ENCODE measurements around the gene RUFY2. TPM values are rescaled to one million over a fixed set of nuclear protein-coding genes. Genes with fewer than 3 reads are reported as not detected.
"Not testable (repeated sequence)": the region's sequence is repeated elsewhere in the genome, so short reads cannot be mapped to it uniquely, and the experiment has no call there.

The RUFY2 gene
- total RNA-seq, 1 experiment from 2014 or later: 30.5 TPM

DNA sequence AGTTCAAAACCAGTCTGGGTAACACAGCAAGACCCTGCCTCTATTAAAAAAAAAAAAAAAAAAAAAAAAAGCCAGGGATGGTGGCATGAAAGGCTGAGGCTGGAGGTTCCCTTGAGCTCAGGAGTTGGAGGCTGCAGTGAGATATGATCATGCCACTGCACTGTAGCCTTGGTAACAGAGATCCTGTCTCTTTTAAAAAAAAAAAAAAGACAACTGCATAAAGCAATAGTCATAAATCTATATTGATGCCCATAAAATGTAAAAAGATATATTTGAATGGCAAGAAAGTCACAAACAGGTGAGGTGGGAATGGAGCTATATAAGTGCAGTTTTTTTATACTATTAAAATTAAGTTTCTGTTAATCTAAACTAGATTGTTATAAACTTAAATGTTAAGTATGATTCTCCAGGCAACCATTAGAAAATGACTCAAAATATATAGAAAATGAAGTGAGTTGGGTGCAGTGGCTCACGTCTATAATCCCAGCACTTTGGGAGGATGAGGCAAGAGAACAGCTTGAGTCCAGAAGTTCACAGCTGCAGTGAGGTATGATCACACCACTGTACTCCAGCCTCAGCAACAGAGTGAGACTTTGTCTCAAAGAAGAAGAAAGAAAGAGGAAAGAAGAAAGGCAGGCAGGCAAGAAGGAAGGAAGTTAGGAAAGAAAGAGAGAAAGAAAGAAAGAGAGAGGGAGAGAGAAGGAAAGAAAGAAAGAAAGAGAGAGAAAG, 88.6 kb downstream of the RUFY2 start:
- Histone ChIP-seq H4K20me1 (ENCODE audit: insufficient read depth) (no peaks in the 10 kb centered on the region), H2AFZ (no peak overlapping the region), H3K27ac (no peak overlapping the region), H3K4me1 (replicated peaks; ENCODE audit: insufficient read depth) (0 out of 2 replicates have a peak, but pooled peaks cover 5% of the 10 kb centered on the region), H3K4me2 (no peak overlapping the region), H3K79me2 (ENCODE audit: low read depth) (no peaks in the 10 kb centered on the region), H3K36me3 (ENCODE audit: low read depth) (no peaks in the 10 kb centered on the region), H3K9me3 (ENCODE audit: insufficient read depth, low read depth) (0 out of 2 replicates have a peak, but pooled peaks cover 16% of the 10 kb centered on the region), H3K27me3 (ENCODE audit: insufficient read depth, low read depth) (no peaks in the 10 kb centered on the region), H3K4me3 (no peak overlapping the region), H3K9me2 (ENCODE audit: insufficient read depth) (no peaks in the 10 kb centered on the region), H3F3A (ENCODE audit: insufficient read depth, low read depth) (peaks cover 6% of the 10 kb centered on the region)
- ChIA-PET CTCF (interaction anchor here (0.6 kb wide), 1 partner anchor 623 kb away, joined by 4 read pairs; no protein-coding TSS in a partner anchor), POLR2A (ENCODE audit: unreplicated experiment) (interaction anchor here (0.6 kb wide), 1 partner anchor 285 kb away, joined by 3 read pairs; no protein-coding TSS in a partner anchor)
- BruUV-seq (replicated peaks): no TSS peak
- intact Hi-C loops (cut with micrococcal nuclease; ENCODE audit: unreplicated experiment): no loop called here
- TF ChIP-seq CTCF (conservative IDR thresholded peaks at IDR 0.05) (no peak), EZH2 (IDR thresholded peaks at IDR 0.05; ENCODE audit: low read depth) (no peak)
- DNase-seq: no peak

DNA sequence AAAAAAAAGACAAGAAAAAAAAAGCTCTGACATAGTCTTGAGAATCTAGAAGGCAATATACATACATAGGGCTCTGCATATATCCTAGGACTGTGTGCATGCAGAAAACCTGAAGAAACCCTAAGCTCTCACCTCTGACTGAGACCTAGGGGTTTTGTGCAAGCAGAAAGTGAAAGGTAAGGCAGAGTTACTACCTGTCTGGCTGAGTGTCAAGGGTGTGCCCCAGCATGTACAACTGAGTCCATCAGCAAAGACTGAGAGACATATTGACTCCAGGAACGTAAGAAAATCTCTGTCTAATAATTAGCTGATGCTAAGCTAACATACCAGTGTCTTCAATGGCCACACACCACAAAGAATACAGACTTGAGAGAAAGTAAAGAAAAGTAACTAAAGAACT, 91.5 kb downstream of the RUFY2 start:
- Histone ChIP-seq H4K20me1 (ENCODE audit: insufficient read depth) (no peaks in the 10 kb centered on the region), H3K9me2 (ENCODE audit: insufficient read depth) (no peaks in the 10 kb centered on the region), H3F3A (ENCODE audit: insufficient read depth, low read depth) (peaks cover 6% of the 10 kb centered on the region), H3K4me1 (replicated peaks; ENCODE audit: insufficient read depth) (0 out of 2 replicates have a peak, but pooled peaks cover 5% of the 10 kb centered on the region), H3K27me3 (ENCODE audit: insufficient read depth, low read depth) (no peaks in the 10 kb centered on the region), H3K27ac (no peak overlapping the region), H2AFZ (no peak overlapping the region), H3K36me3 (ENCODE audit: low read depth) (no peaks in the 10 kb centered on the region), H3K79me2 (ENCODE audit: low read depth) (no peaks in the 10 kb centered on the region), H3K4me3 (no peak overlapping the region), H3K4me2 (no peak overlapping the region), H3K9me3 (ENCODE audit: insufficient read depth, low read depth) (0 out of 2 replicates have a peak, but pooled peaks cover 16% of the 10 kb centered on the region)
- no peak for DNase-seq
- ChIA-PET POLR2A (ENCODE audit: unreplicated experiment) (no interaction called here), CTCF (no interaction called here)
- intact Hi-C loops (cut with micrococcal nuclease; ENCODE audit: unreplicated experiment): no loop called here
- no peak for TF ChIP-seq CTCF (conservative IDR thresholded peaks at IDR 0.05)
- TF ChIP-seq EZH2 (IDR thresholded peaks at IDR 0.05; ENCODE audit: low read depth): no peak
- BruUV-seq (replicated peaks): no TSS peak

DNA sequence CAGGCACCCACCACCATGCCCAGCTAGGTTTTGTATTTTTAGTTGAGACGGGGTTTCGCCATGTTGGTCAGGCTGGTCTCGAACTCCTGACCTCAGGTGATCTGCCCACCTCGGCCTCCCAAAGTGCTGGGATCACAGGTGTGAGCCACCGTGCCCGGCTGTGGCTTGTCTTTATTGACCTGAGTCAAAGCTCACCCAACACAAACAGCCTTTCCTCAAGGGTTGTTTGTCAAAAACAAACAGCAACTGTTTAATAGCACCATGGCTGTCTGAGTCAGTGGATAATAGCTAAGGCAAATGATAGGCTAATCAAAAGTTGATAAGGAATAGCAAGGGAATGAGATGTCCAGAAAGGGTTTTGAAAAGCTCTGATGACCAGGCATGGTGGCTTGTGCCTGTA, 92.1 kb downstream of the RUFY2 start:
- H3K4me3 ChIP-seq; CTCF ChIA-PET; H4K20me1 ChIP-seq (ENCODE audit: insufficient read depth); H2AFZ ChIP-seq; H3K9me2 ChIP-seq (ENCODE audit: insufficient read depth); intact Hi-C loops (cut with micrococcal nuclease; ENCODE audit: unreplicated experiment); H3K4me2 ChIP-seq; H3K4me1 ChIP-seq (replicated peaks; ENCODE audit: insufficient read depth); BruUV-seq (replicated peaks); H3K79me2 ChIP-seq (ENCODE audit: low read depth); H3F3A ChIP-seq (ENCODE audit: insufficient read depth, low read depth); H3K36me3 ChIP-seq (ENCODE audit: low read depth); DNase-seq; H3K27ac ChIP-seq; H3K27me3 ChIP-seq (ENCODE audit: insufficient read depth, low read depth); POLR2A ChIA-PET (ENCODE audit: unreplicated experiment): not testable (repeated sequence)
- 0 out of 2 replicates have a peak, but pooled peaks cover 16% of the 10 kb centered on the region for H3K9me3 ChIP-seq (ENCODE audit: insufficient read depth, low read depth)

Measured in PC-9 (cell line).